GM12878 (cell line): Measurements from ENCODE around the gene KIR2DL3.

Source experiments
- MAX ChIP-seq: IDR thresholded peaks from 2 replicates; pipeline ENCODE4 v1.6.1; 2012; ENCODE audit warnings: low read depth, low read length, improper control_type of control experiment
- PBX3 ChIP-seq: IDR thresholded peaks from 2 replicates; pipeline ENCODE4 v1.6.1; 2011; ENCODE audit warnings: mild to moderate bottlenecking, low read depth, low read length, moderate library complexity; ENCODE audit not compliant: insufficient replicate concordance
- SMAD1 ChIP-seq: fragments of 450-650 bp; IDR thresholded peaks from 2 replicates; pipeline ENCODE4 v1.6.1; 2018; ENCODE audit warnings: mild to moderate bottlenecking, low read depth; ENCODE audit not compliant: partially characterized antibody

GRCh38 chr19:54738715-54739114 is 402 bp downstream of the KIR2DL3 start:
- TF ChIP-seq PBX3 (no peak), MAX (no peak), SMAD1 (no peak)
